ENCODE measurements around the gene CBFB.

- no peak for TF ChIP-seq POLR2A (IDR thresholded peaks at IDR 0.05)
- TF ChIP-seq CTCF (IDR thresholded peaks at IDR 0.05 in 8 of 11, conservative IDR thresholded peaks at IDR 0.05 in 3 of 11): no peak
- no peak for TF ChIP-seq POLR2AphosphoS5 (IDR thresholded peaks at IDR 0.05)
These were observed 83.8 kb downstream of the CBFB start for GRCh38 chr16:67112591-67113399.
